ENCODE results near the gene TAAR8.
A peak's percentile ranks its signal among the peaks of the same experiment; 100 is the strongest.
"Not testable (repeated sequence)": the region's sequence is repeated elsewhere in the genome, so short reads cannot be mapped to it uniquely, and the experiment has no call there.

Gene TAAR8

GRCh38 chr6:132589454-132589853 is 37.0 kb downstream of the TAAR8 start, which contains the start of gene TAAR5:
Gene TAAR5, minus strand, starts transcription at chr6:132589741. Its CDS starts 55 bp downstream, at chr6:132589686.
- no peak for DNase-seq (ENCODE audit: low read depth in 2 of 2)
- no peak for TF ChIP-seq CTCF (IDR thresholded peaks at IDR 0.05; ENCODE audit: low read depth, low read length)
- H3K4me3 ChIP-seq (replicated peaks in 1 of 2; ENCODE audit: low read depth in 2 of 2, low read length in 2 of 2), result no peak within 1 kb of the TSS

GRCh38 chr6:132590362-132590761 is 37.9 kb downstream of the TAAR8 start:
- TF ChIP-seq CTCF (IDR thresholded peaks at IDR 0.05; ENCODE audit: low read depth, low read length), result no peak
- no peak for DNase-seq (ENCODE audit: low read depth in 2 of 2)
- H3K4me3 ChIP-seq (replicated peaks in 1 of 2; ENCODE audit: low read depth in 2 of 2, low read length in 2 of 2), result no peak overlapping the region

GRCh38 chr6:132592855-132593254 is 40.4 kb downstream of the TAAR8 start:
- TF ChIP-seq CTCF (IDR thresholded peaks at IDR 0.05; ENCODE audit: low read depth, low read length), result no peak
- H3K4me3 ChIP-seq (replicated peaks in 1 of 2; ENCODE audit: low read depth in 2 of 2, low read length in 2 of 2), result no peak overlapping the region
- no peak for DNase-seq (ENCODE audit: low read depth in 2 of 2)

- H3K4me3 ChIP-seq (replicated peaks in 1 of 2; ENCODE audit: low read depth in 2 of 2, low read length in 2 of 2), result no peak overlapping the region
- no peak for DNase-seq (ENCODE audit: low read depth in 2 of 2)
- no peak for TF ChIP-seq CTCF (IDR thresholded peaks at IDR 0.05; ENCODE audit: low read depth, low read length)
Observed at GRCh38 chr6:132596201-132596600, 43.7 kb downstream of the TAAR8 start.

GRCh38 chr6:132598473-132598872 is 46.0 kb downstream of the TAAR8 start:
- peak in 1 of 2 donors; percentile 8 for DNase-seq (ENCODE audit: low read depth in 2 of 2)
- no peak overlapping the region for H3K4me3 ChIP-seq (replicated peaks in 1 of 2; ENCODE audit: low read depth in 2 of 2, low read length in 2 of 2)
- TF ChIP-seq CTCF (IDR thresholded peaks at IDR 0.05; ENCODE audit: low read depth, low read length), result peak; percentile 26

GRCh38 chr6:132600900-132601299 is 48.4 kb downstream of the TAAR8 start:
- not testable (repeated sequence) for H3K4me3 ChIP-seq (replicated peaks in 1 of 2; ENCODE audit: low read depth in 2 of 2, low read length in 2 of 2); DNase-seq (ENCODE audit: low read depth in 2 of 2)
